ENCODE results near the gene MMP3. TPM values are rescaled to one million over a fixed set of nuclear protein-coding genes. Genes with fewer than 3 reads are reported as not detected.
"Not testable (repeated sequence)": the region's sequence is repeated elsewhere in the genome, so short reads cannot be mapped to it uniquely, and the experiment has no call there.

The MMP3 gene
- total RNA-seq (2014; rRNA removed; shearing (Covaris generic)) = not detected in 2 replicates
- polyA plus RNA-seq (2014; cell fraction: nucleus; rRNA removed) = not detected in 2 replicates

- DNase-seq (ENCODE audit: extremely low read depth, low read depth) = no peak
Measured at GRCh38 chr11:102843489-102843888, at the start of gene MMP3. MMP3 (minus strand) TSS chr11:102843609; CDS start chr11:102843546, 63 bp downstream.

GRCh38 chr11:102891736-102892135, 48.3 kb upstream of the MMP3 start:
- DNase-seq (ENCODE audit: extremely low read depth, low read depth) = no peak

GRCh38 chr11:102886999-102887398, 43.6 kb upstream of the MMP3 start:
- DNase-seq (ENCODE audit: extremely low read depth, low read depth) = no peak

GRCh38 chr11:102883141-102883540, 39.7 kb upstream of the MMP3 start:
- no peak for DNase-seq (ENCODE audit: extremely low read depth, low read depth)

GRCh38 chr11:102882389-102883024, 39.1 kb upstream of the MMP3 start:
- DNase-seq (ENCODE audit: extremely low read depth, low read depth) = no peak

GRCh38 chr11:102879801-102880200, 36.4 kb upstream of the MMP3 start:
- DNase-seq (ENCODE audit: extremely low read depth, low read depth) = no peak

GRCh38 chr11:102878595-102878994, 35.2 kb upstream of the MMP3 start:
- no peak for DNase-seq (ENCODE audit: extremely low read depth, low read depth)

- no peak for DNase-seq (ENCODE audit: extremely low read depth, low read depth)
Measured at GRCh38 chr11:102874852-102875251, 31.4 kb upstream of the MMP3 start, which contains the start of gene MMP12. MMP12 (minus strand) TSS chr11:102874982; CDS start chr11:102874937, 45 bp downstream.

- DNase-seq (ENCODE audit: extremely low read depth, low read depth) = not testable (repeated sequence)
Measured at GRCh38 chr11:102869354-102869964, 26.1 kb upstream of the MMP3 start.

- no peak for DNase-seq (ENCODE audit: extremely low read depth, low read depth)
Measured at GRCh38 chr11:102868339-102868738, 24.9 kb upstream of the MMP3 start.

- no peak for DNase-seq (ENCODE audit: extremely low read depth, low read depth)
Measured at GRCh38 chr11:102864724-102865123, 21.3 kb upstream of the MMP3 start.

- DNase-seq (ENCODE audit: extremely low read depth, low read depth) = no peak
Measured at GRCh38 chr11:102853956-102854355, 10.5 kb upstream of the MMP3 start.

- no peak for DNase-seq (ENCODE audit: extremely low read depth, low read depth)
Measured at GRCh38 chr11:102853055-102853454, 9.6 kb upstream of the MMP3 start.

GRCh38 chr11:102850973-102851745, 7.8 kb upstream of the MMP3 start:
- no peak for DNase-seq (ENCODE audit: extremely low read depth, low read depth)

- no peak for DNase-seq (ENCODE audit: extremely low read depth, low read depth)
Measured at GRCh38 chr11:102849311-102849710, 5.9 kb upstream of the MMP3 start.

GRCh38 chr11:102846292-102846691, 2.9 kb upstream of the MMP3 start:
- no peak for DNase-seq (ENCODE audit: extremely low read depth, low read depth)

GRCh38 chr11:102842930-102843329, 479 bp downstream of the MMP3 start:
- no peak for DNase-seq (ENCODE audit: extremely low read depth, low read depth)

GRCh38 chr11:102840018-102840417, 3.4 kb downstream of the MMP3 start:
- no peak for DNase-seq (ENCODE audit: extremely low read depth, low read depth)

- no peak for DNase-seq (ENCODE audit: extremely low read depth, low read depth)
Measured at GRCh38 chr11:102837646-102838045, 5.8 kb downstream of the MMP3 start.

GRCh38 chr11:102837156-102837555, 6.3 kb downstream of the MMP3 start:
- DNase-seq (ENCODE audit: extremely low read depth, low read depth) = no peak

GRCh38 chr11:102836290-102836875, 7.0 kb downstream of the MMP3 start:
- no peak for DNase-seq (ENCODE audit: extremely low read depth, low read depth)
